ACC112 (cell line): ENCODE data around the gene MSI2.

Experiments
- H2AFZ ChIP-seq: fragments of 200-600 bp; sonication (generic); one replicate; pipeline ENCODE4 v1.6.0; 2017; ENCODE audit warnings: antibody characterized with exemption, low read length; ENCODE audit not compliant: unreplicated experiment
- H3K27ac ChIP-seq: fragments of 200-600 bp; sonication (generic); 2 replicates; pipeline ENCODE4 v1.5.1; 2014; ENCODE audit warnings: low read depth, mild to moderate bottlenecking, antibody characterized with exemption, low read length, moderate library complexity
- H3K27me3 ChIP-seq: fragments of 200-600 bp; sonication (generic); 2 replicates; pipeline ENCODE4 v1.6.1; 2014; ENCODE audit warnings: mild to moderate bottlenecking, antibody characterized with exemption, low read length, moderate library complexity, mixed read lengths; ENCODE audit not compliant: insufficient read depth
- H3K36me3 ChIP-seq: fragments of 200-600 bp; sonication (generic); 2 replicates; pipeline ENCODE4 v1.6.1; 2016; ENCODE audit warnings: mild to moderate bottlenecking, antibody characterized with exemption, low read length, moderate library complexity, mixed read lengths; ENCODE audit not compliant: insufficient read depth
- H3K4me1 ChIP-seq: fragments of 200-600 bp; sonication (generic); one replicate; pipeline ENCODE4 v1.6.1; 2016; ENCODE audit warnings: low read length, mixed read lengths; ENCODE audit not compliant: insufficient read depth, unreplicated experiment, control insufficient read depth
- H3K4me3 ChIP-seq: fragments of 200-600 bp; sonication (generic); 2 replicates; pipeline ENCODE4 v1.5.1; 2014; ENCODE audit warnings: mild to moderate bottlenecking, low read depth, low read length
- H3K79me2 ChIP-seq: fragments of 200-600 bp; sonication (generic); one replicate; pipeline ENCODE4 v1.6.0; 2016; ENCODE audit warnings: low read length; ENCODE audit not compliant: control insufficient read depth, unreplicated experiment, insufficient read depth

MSI2 gene

GRCh38 chr17:57532556-57532955 is 276.2 kb downstream of the MSI2 start:
- Histone ChIP-seq H3K27ac (no peak overlapping the region), H3K27me3 (no peaks in the 10 kb centered on the region), H3K4me3 (no peak overlapping the region), H3K36me3 (no peaks in the 10 kb centered on the region), H3K4me1 (no peaks in the 10 kb centered on the region), H3K79me2 (no peaks in the 10 kb centered on the region), H2AFZ (no peak overlapping the region)

GRCh38 chr17:57532966-57533365 is 276.6 kb downstream of the MSI2 start:
- H3K79me2 ChIP-seq = no peaks in the 10 kb centered on the region
- no peaks in the 10 kb centered on the region for H3K4me1 ChIP-seq
- no peaks in the 10 kb centered on the region for H3K36me3 ChIP-seq
- H3K27me3 ChIP-seq = no peaks in the 10 kb centered on the region
- no peak overlapping the region for H2AFZ ChIP-seq
- no peak overlapping the region for H3K4me3 ChIP-seq
- no peak overlapping the region for H3K27ac ChIP-seq

- Histone ChIP-seq H2AFZ (no peak overlapping the region), H3K36me3 (no peaks in the 10 kb centered on the region), H3K27ac (no peak overlapping the region), H3K4me3 (no peak overlapping the region), H3K4me1 (no peaks in the 10 kb centered on the region), H3K27me3 (no peaks in the 10 kb centered on the region), H3K79me2 (no peaks in the 10 kb centered on the region)
Observed at GRCh38 chr17:57533684-57534305, 277.5 kb downstream of the MSI2 start.

GRCh38 chr17:57534863-57535248 is 278.5 kb downstream of the MSI2 start:
- H3K27me3 ChIP-seq = no peaks in the 10 kb centered on the region
- H3K79me2 ChIP-seq = no peaks in the 10 kb centered on the region
- H3K36me3 ChIP-seq = no peaks in the 10 kb centered on the region
- no peaks in the 10 kb centered on the region for H3K4me1 ChIP-seq
- H2AFZ ChIP-seq = no peak overlapping the region
- H3K4me3 ChIP-seq = no peak overlapping the region
- H3K27ac ChIP-seq = no peak overlapping the region

- H3K27ac ChIP-seq = no peak overlapping the region
- H3K4me3 ChIP-seq = no peak overlapping the region
- no peaks in the 10 kb centered on the region for H3K79me2 ChIP-seq
- H3K36me3 ChIP-seq = no peaks in the 10 kb centered on the region
- H3K27me3 ChIP-seq = no peaks in the 10 kb centered on the region
- H3K4me1 ChIP-seq = no peaks in the 10 kb centered on the region
- H2AFZ ChIP-seq = no peak overlapping the region
Observed at GRCh38 chr17:57535249-57535966, 279.1 kb downstream of the MSI2 start.

- Histone ChIP-seq H3K27me3 (no peaks in the 10 kb centered on the region), H3K27ac (no peak overlapping the region), H3K4me1 (no peaks in the 10 kb centered on the region), H2AFZ (no peak overlapping the region), H3K4me3 (no peak overlapping the region), H3K36me3 (no peaks in the 10 kb centered on the region), H3K79me2 (no peaks in the 10 kb centered on the region)
Observed at GRCh38 chr17:57536289-57536688, 280.0 kb downstream of the MSI2 start.

- Histone ChIP-seq H3K4me1 (no peaks in the 10 kb centered on the region), H3K27ac (no peak overlapping the region), H3K36me3 (no peaks in the 10 kb centered on the region), H2AFZ (no peak overlapping the region), H3K4me3 (no peak overlapping the region), H3K27me3 (no peaks in the 10 kb centered on the region), H3K79me2 (no peaks in the 10 kb centered on the region)
Observed at GRCh38 chr17:57536789-57537523, 280.6 kb downstream of the MSI2 start.

- Histone ChIP-seq H2AFZ (no peak overlapping the region), H3K27ac (no peak overlapping the region), H3K4me3 (no peak overlapping the region), H3K4me1 (no peaks in the 10 kb centered on the region), H3K36me3 (no peaks in the 10 kb centered on the region), H3K27me3 (no peaks in the 10 kb centered on the region), H3K79me2 (no peaks in the 10 kb centered on the region)
Observed at GRCh38 chr17:57537524-57538410, 281.4 kb downstream of the MSI2 start.

GRCh38 chr17:57538736-57539456 is 282.6 kb downstream of the MSI2 start:
- H3K36me3 ChIP-seq = no peaks in the 10 kb centered on the region
- no peaks in the 10 kb centered on the region for H3K27me3 ChIP-seq
- H2AFZ ChIP-seq = no peak overlapping the region
- no peak overlapping the region for H3K4me3 ChIP-seq
- no peaks in the 10 kb centered on the region for H3K4me1 ChIP-seq
- H3K27ac ChIP-seq = no peak overlapping the region
- H3K79me2 ChIP-seq = no peaks in the 10 kb centered on the region
